ENCODE measurements around the gene ACBD4. TPM values are rescaled to one million over a fixed set of nuclear protein-coding genes. Genes with fewer than 3 reads are reported as not detected.

The ACBD4 gene
- polyA plus RNA-seq, 3 donors from 2014 or later: 7.9 to 11.2 (median 10.4) TPM

DNA sequence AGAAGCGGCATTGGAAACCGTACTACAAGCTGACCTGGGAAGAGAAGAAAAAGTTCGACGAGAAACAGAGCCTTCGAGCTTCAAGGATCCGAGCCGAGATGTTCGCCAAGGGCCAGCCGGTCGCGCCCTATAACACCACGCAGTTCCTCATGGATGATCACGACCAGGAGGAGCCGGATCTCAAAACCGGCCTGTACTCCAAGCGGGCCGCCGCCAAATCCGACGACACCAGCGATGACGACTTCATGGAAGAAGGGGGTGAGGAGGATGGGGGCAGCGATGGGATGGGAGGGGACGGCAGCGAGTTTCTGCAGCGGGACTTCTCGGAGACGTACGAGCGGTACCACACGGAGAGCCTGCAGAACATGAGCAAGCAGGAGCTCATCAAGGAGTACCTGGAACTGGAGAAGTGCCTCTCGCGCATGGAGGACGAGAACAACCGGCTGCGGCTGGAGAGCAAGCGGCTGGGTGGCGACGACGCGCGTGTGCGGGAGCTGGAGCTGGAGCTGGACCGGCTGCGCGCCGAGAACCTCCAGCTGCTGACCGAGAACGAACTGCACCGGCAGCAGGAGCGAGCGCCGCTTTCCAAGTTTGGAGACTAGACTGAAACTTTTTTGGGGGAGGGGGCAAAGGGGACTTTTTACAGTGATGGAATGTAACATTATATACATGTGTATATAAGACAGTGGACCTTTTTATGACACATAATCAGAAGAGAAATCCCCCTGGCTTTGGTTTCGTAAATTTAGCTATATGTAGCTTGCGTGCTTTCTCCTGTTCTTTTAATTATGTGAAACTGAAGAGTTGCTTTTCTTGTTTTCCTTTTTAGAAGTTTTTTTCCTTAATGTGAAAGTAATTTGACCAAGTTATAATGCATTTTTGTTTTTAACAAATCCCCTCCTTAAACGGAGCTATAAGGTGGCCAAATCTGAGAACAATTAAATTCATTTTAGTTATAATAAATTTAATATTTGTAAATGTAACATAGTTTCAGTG is 14.5 kb downstream of the ACBD4 start:
- Mint-ChIP-seq H3K27me3 (ENCODE audit: low read depth in 3 of 3) (peaks cover 20 to 32% (median 32%) of the 10 kb centered on the region in 3 donors), H3K9me3 (no peaks in the 10 kb centered on the region), H3K27ac (peak overlapping the region; percentile 99 to 100 (median 100)), H3K36me3 (no peaks in the 10 kb centered on the region), H3K4me3 (peak overlapping the region; percentile 91 to 100 (median 98)), H3K4me1 (peaks cover 52 to 65% of the 10 kb centered on the region in 2 donors)
- peak in 2 of 3 donors; percentile 28 to 31 for DNase-seq

DNA sequence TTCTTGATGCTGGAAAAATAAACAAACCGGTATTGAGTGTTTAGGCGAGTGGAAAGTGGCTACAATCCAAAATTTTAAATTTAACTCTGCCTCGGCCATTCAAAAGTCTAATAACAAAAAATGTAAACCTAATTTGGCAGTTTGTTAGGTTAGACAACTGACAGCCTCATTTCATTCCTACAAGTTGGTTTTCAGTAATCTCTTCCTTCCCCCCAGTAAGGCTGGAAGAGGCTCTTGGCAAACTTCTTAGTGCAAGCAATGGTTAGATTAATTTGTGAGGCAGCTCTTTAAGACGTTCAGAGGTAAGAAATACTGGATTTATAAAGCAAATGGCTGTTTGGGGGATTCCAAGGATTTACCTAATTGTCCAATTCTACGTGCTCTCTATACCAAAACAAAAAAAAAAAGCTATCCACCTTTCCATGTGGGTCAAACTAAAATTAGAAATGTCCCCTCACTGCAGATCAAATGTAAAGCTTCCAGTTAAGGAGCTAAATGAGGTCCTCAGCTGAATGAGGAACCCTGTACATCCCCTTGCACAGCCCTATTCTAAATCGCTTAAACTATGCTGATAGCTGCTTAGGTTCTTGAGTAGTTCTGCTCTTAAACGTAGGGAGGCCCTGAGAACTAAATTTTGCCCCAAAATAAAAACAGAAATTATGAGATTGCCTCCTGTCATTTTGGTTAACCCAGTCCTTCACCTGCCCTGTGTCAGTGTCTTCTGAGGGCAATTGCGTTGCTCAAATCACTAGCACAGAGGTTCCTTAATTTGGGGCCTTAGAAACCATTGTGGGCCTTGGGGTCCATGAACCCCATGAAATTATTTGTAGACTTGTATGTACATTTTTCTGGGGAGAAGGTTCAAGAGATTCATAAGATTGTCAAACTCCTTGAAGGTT is 15.7 kb downstream of the ACBD4 start:
- H3K36me3 Mint-ChIP-seq: no peaks in the 10 kb centered on the region
- H3K4me3 Mint-ChIP-seq: peak overlapping the region; percentile 61 to 100 (median 70)
- H3K4me1 Mint-ChIP-seq: peaks cover 48 to 67% of the 10 kb centered on the region in 2 donors
- H3K27ac Mint-ChIP-seq: peak overlapping the region; percentile 79 to 100 (median 87)
- DNase-seq: no peak
- peaks cover 20 to 32% (median 32%) of the 10 kb centered on the region in 3 donors for H3K27me3 Mint-ChIP-seq (ENCODE audit: low read depth in 3 of 3)
- no peaks in the 10 kb centered on the region for H3K9me3 Mint-ChIP-seq

DNA sequence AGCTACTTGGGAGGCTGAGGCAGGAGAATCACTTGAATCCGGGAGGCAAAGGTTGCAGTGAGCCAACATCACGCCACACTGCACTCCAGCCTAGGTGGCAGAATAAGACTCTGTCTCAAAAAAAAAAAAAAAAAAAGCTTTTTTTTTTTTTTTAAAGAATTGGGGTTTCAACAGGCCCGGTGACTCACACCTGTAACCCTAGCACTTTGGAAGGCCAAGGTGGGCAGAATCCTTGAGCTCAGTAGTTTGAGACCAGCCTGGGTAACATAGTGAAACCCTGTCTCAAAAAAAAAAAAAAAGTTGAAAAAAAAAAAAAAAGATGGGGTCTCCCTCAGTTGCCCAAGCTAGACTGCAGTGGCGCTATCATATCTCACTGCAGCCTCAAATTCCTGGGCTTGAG is 19.5 kb downstream of the ACBD4 start:
- Mint-ChIP-seq H3K4me3 (no peak overlapping the region), H3K27me3 (ENCODE audit: low read depth in 3 of 3) (peaks cover 0 to 7% (median 0%) of the 10 kb centered on the region in 3 donors), H3K36me3 (peaks cover 0 to 4% (median 0%) of the 10 kb centered on the region in 3 donors), H3K27ac (peak overlapping the region in 3 of 6 donors; percentile 35 to 72 (median 71)), H3K9me3 (no peaks in the 10 kb centered on the region), H3K4me1 (peaks cover 42 to 62% of the 10 kb centered on the region in 2 donors)
- DNase-seq: no peak

DNA sequence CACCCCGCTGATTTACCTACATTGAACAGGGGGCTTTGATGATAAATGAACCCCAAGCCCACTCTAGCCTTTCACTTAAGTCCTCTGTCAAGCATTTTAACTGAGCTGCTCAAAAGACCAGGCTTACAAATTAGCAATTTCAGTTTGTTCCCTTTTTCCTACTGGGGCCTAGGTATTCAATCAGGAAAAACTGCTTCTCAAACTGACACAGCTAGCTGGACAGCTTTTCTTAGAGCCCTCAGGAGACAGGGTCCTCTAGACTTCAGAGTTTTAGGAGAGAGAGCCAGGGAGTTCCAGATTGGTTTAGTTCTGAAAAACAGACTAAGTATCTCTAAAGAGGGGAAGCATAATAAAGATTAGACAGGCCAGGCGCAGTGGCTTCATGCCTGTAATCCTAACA is 20.0 kb downstream of the ACBD4 start:
- H3K27ac Mint-ChIP-seq: peak overlapping the region in 4 of 6 donors; percentile 18 to 72 (median 53)
- H3K27me3 Mint-ChIP-seq (ENCODE audit: low read depth in 3 of 3): peaks cover 0 to 5% (median under 1%) of the 10 kb centered on the region in 3 donors
- no peaks in the 10 kb centered on the region for H3K9me3 Mint-ChIP-seq
- H3K36me3 Mint-ChIP-seq: peaks cover 0 to 4% (median 0%) of the 10 kb centered on the region in 3 donors
- peaks cover 42 to 62% of the 10 kb centered on the region in 2 donors for H3K4me1 Mint-ChIP-seq
- DNase-seq: no peak
- no peak overlapping the region for H3K4me3 Mint-ChIP-seq

DNA sequence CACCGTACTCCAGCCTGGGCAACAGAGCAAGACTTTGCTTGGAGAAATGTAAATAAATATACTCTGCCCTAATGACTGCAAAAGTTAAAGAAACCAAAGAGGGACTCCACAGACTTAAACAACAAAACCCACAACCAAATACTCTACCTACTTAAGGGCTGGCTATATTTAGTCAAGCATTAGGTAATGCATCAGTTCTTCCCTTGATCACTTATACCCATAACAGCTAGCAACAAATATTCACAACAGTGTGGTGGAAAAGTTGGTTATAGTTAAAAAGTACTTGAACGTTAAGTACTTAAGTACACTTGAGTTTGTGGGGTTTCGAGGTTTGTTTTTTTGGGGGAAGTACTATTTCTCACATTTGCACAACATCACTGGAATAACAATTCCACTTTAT is 20.8 kb downstream of the ACBD4 start:
- H3K4me3 Mint-ChIP-seq: no peak overlapping the region
- H3K27me3 Mint-ChIP-seq (ENCODE audit: low read depth in 3 of 3): peaks cover under 1 to 7% (median 5%) of the 10 kb centered on the region in 3 donors
- peaks cover 37 to 56% of the 10 kb centered on the region in 2 donors for H3K4me1 Mint-ChIP-seq
- peaks cover 0 to 4% (median 0%) of the 10 kb centered on the region in 3 donors for H3K36me3 Mint-ChIP-seq
- peak overlapping the region in 2 of 6 donors; percentile 8 to 24 for H3K27ac Mint-ChIP-seq
- DNase-seq: no peak
- H3K9me3 Mint-ChIP-seq: no peaks in the 10 kb centered on the region

DNA sequence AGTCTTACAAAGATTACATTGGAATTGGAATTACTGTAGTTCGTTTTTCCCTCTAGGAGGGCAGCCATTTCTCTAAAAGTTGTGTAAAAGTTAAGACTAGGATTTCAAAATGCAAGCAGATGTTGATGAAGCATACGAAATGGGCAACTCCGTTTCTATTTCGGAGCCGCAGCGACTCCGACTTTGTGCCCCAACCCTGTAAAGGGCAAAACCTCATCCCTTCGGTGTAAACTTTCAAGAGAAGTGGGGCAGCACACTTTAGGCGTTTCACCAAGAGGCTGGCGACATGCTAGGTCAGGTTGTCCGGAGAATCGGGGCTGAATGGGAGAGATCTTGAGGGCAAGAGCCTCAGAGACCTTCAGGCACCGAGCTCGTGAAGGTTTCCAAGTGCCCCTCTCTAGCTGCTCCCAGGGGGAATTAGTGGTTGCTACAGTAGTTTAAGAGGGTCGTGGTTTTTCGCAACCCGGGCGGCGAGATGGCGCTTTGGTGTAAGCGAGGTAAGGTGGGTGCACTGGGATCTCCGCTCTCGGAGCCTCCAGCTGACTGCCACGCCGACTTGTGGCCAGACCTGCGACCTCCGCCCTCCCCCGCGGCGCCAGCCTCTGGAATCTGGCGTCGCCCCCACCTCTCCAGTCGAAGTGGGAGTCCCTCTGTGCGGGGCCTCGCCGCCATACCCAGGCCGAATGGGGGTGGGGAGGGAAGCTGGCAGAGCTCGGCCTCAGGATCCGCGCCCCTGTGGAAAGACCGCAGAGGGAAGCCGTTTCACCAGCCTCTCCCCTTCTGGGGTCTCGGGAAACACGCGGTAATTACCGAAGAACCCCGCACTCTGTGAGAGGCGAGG is 25.2 kb downstream of the ACBD4 start:
- peaks cover 2 to 10% (median 8%) of the 10 kb centered on the region in 3 donors for H3K27me3 Mint-ChIP-seq (ENCODE audit: low read depth in 3 of 3)
- no peaks in the 10 kb centered on the region for H3K9me3 Mint-ChIP-seq
- peaks cover 40 to 50% of the 10 kb centered on the region in 2 donors for H3K4me1 Mint-ChIP-seq
- H3K4me3 Mint-ChIP-seq: peak overlapping the region; percentile 89 to 99 (median 92)
- DNase-seq: peak; percentile 63 to 67 (median 65)
- peaks cover 0 to 4% (median 0%) of the 10 kb centered on the region in 3 donors for H3K36me3 Mint-ChIP-seq
- H3K27ac Mint-ChIP-seq: peak overlapping the region; percentile 93 to 98 (median 96)

DNA sequence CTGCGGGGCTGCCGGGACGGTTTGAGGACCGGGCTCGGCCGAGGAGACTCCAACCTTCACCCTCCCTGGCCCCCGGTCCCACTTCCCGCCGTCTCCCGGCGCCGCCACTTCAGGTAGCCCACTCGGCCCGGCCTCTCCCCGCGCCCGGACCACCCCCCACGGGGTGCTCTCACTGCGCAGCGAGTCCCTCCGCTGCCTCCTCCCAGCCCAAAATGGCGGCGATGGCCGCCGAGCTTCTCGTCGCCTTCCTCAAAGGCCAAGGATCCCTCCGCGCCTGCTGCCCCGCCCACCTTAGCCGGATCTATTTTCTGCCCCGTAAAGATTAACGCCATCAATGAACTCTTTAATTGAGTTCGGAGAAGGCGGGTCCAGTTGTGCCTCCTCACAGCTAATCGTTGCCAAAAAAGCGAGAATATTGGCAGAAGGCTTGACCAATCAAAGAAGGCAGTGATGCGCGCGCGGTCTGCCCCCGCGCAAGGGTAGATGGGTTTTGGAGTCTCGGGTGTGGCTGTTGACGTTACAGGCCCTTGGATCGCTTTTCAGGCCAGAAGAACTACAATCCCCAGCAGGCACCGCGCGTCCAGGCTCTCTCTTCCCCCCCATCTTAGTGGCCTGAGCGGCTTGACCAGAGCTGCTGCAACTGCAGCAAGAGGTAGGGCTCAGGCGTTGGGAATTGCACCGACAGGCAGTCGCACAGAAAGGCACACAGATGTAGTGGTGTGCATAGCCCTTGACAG is 26.0 kb downstream of the ACBD4 start, which contains the start of gene HEXIM2:
HEXIM2 (plus strand) TSS at position 588 of the 737 bp plus-strand sequence. CDS start 919 bp downstream, outside the sequence.
- H3K27ac Mint-ChIP-seq: peak within 1 kb of the TSS; percentile 93 to 98 (median 96)
- H3K4me3 Mint-ChIP-seq: peak within 1 kb of the TSS; percentile 89 to 99 (median 92)
- H3K4me1 Mint-ChIP-seq: peaks cover 37 to 42% of the 10 kb centered on the region in 2 donors
- H3K9me3 Mint-ChIP-seq: no peaks in the 10 kb centered on the region
- H3K27me3 Mint-ChIP-seq (ENCODE audit: low read depth in 3 of 3): peaks cover 2 to 10% (median 8%) of the 10 kb centered on the region in 3 donors
- DNase-seq: peak; percentile 99 to 100 (median 99)
- peaks cover 0 to 4% (median 0%) of the 10 kb centered on the region in 3 donors for H3K36me3 Mint-ChIP-seq

DNA sequence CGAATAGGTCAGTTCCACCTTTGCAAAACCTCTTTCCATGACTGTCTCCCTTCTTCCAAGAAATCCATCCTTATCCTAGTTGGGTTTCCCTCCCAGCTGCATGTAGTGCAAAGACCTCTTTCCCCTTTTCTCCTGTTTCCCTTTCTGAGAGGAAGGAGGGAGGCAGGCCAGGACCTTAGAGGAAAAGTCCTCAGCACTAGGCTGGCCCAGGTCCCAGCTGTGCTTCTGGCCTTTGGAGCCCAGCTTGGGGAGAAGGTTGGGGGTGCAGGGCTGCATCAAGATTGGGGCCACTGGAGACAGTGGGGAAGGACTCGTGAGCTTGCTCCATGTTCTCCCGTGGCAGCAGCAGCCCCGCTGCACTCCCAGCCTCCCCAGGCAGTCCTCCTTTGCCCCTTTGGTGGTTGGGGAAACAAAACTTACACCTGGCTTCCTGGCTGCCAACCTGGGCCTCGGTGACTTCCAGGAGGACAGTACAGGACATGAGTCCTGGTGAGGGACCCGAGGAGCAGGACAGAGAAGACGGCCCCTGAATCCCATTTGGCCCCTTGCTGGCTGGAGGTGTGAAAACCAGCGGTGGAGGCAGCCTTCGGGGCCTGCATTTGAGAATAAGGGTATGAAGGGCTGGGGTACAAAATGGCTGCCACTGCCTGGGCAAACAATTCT is 26.7 kb downstream of the ACBD4 start:
- Mint-ChIP-seq H3K4me3 (peak overlapping the region; percentile 89 to 99 (median 92)), H3K4me1 (peaks cover 37 to 42% of the 10 kb centered on the region in 2 donors), H3K27me3 (ENCODE audit: low read depth in 3 of 3) (peaks cover 2 to 10% (median 8%) of the 10 kb centered on the region in 3 donors), H3K9me3 (no peaks in the 10 kb centered on the region), H3K27ac (peak overlapping the region; percentile 93 to 98 (median 96)), H3K36me3 (peaks cover 0 to 4% (median 0%) of the 10 kb centered on the region in 3 donors)
- DNase-seq: no peak

DNA sequence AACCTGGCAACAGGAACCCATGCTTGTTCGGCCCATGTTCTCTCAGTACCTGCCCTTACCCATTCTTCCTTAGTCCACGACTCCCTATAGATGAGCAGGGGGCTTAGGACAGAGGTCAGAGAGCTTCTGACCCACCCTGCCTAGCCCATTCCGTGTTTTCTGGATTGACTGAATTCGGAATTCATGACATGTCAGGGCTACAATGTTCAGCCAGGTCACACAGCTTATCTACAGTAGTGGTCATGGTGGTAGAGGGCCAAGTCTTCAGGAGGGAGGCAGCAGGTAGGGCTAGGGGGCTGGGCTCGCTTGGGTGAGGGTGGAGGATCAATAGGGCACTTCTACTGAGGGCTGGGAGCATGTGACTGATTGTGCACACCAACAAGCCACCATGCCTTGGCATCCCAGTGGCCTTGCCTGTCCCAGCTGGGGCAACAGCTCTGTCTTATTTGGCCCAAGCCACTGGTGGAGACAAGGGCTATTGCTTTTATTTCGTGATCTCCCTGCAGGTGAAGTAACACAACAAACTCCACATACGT is 29.3 kb downstream of the ACBD4 start:
- Mint-ChIP-seq H3K4me3 (no peak overlapping the region), H3K27me3 (ENCODE audit: low read depth in 3 of 3) (peaks cover 2 to 8% (median 8%) of the 10 kb centered on the region in 3 donors), H3K9me3 (no peaks in the 10 kb centered on the region), H3K27ac (no peak overlapping the region), H3K4me1 (peaks cover 17 to 23% of the 10 kb centered on the region in 2 donors), H3K36me3 (no peaks in the 10 kb centered on the region)
- no peak for DNase-seq

DNA sequence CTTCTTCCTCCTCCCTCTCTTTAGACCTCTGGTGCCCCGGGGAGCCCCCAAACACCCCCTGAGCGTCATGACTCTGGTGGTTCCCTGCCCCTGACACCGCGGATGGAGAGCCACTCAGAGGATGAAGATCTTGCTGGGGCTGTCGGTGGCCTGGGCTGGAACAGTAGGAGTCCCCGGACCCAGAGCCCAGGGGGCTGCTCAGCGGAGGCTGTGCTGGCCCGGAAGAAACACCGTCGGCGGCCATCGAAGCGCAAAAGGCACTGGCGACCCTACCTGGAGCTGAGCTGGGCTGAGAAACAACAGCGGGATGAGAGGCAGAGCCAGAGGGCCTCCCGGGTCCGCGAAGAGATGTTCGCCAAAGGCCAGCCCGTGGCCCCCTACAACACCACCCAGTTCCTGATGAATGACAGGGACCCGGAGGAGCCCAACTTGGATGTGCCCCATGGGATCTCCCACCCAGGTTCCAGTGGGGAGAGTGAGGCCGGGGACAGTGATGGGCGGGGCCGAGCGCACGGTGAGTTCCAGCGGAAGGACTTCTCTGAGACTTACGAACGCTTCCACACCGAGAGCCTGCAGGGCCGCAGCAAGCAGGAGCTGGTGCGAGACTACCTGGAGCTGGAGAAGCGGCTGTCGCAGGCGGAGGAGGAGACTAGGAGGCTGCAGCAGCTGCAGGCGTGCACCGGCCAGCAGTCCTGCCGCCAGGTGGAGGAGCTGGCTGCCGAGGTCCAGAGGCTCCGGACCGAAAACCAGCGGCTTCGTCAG is 33.7 kb downstream of the ACBD4 start:
- no peak for DNase-seq
- Mint-ChIP-seq H3K27me3 (ENCODE audit: low read depth in 3 of 3) (peaks cover 3 to 8% (median 6%) of the 10 kb centered on the region in 3 donors), H3K9me3 (no peaks in the 10 kb centered on the region), H3K27ac (peak overlapping the region in 5 of 6 donors; percentile 21 to 97 (median 77)), H3K4me1 (peaks cover 28 to 39% of the 10 kb centered on the region in 2 donors), H3K36me3 (no peaks in the 10 kb centered on the region), H3K4me3 (no peak overlapping the region)

All from immature natural killer cell (primary cell).